KG1 (cell line): ENCODE data around the gene ITGAE.
"Not testable (repeated sequence)": the region's sequence is repeated elsewhere in the genome, so short reads cannot be mapped to it uniquely, and the experiment has no call there.

Experiments
- DNase-seq: peaks from one replicate; lab custom pipeline; 2025; lab: John Stamatoyannopoulos, UW

ITGAE gene

DNA sequence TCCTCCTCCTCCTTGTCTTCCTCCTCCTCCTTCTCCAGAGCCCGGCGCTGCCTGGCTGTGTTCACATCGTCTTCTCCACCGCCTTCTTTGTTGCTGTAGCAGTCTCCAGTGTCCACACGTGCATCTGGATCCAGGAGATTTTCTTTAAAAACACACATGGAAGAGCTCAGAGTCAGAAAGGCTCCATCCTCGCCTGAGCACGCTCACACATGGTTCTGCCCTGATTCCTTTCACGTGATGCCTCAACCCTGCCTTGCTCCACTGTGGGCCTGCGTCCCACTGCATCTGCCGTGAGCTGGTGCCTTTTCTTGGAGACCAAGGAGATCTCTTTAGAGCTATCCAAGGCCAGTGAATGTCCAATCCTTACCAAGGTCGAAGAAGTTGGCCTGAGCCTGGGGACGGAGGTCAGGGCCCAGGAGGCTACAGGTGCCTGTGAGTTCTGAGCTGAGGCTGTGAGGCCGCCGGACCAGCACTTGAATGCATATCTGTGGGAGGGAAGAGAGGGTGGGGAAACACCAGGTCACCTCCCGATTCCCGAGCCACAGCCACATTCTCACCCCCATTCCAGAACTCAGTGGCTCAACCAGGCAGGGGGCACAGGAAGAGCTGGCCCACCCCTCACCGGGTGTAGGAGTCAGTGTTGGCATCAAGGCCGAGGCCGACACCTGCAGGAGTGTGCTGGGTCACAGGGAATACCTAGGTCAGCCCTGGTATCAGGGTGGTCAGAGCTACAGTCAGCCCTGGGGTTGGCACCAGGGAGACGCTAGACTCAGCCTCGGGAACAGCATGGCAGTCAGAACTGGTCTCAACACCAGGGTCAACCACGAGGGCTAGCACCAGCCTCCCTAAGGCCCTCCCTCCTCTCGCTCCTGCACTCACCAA, 39.7 kb downstream of the ITGAE start:
- no peak for DNase-seq

DNA sequence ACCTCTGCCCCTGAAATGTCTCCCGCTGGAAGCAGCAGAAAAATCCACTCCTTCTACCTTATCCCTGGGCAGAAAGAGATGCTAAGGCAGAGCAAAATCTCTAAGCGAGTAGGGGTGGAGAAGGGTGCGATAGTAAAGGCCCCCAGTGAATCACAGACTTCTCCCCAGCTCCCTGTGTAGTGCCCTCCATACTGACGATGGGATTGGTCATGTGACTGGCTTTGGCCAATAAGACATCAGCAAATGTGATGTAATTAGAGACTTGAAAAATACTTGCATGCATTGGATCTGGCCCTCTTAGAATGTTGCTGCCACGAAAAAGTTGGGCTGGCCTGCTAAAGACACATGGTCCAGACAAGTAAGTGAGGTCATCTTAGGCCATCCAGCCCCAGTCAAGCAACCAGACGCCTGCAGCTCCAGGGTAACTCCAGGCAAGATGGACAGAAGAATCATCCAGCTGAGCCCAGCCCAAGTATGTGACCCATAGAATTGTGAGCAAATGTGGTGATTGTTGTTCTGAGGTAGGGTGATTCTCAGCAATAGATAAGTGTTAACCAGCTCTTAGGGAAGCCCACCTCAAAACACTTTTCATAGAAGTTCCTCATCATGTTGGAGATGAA, 41.3 kb downstream of the ITGAE start:
- no peak for DNase-seq

DNA sequence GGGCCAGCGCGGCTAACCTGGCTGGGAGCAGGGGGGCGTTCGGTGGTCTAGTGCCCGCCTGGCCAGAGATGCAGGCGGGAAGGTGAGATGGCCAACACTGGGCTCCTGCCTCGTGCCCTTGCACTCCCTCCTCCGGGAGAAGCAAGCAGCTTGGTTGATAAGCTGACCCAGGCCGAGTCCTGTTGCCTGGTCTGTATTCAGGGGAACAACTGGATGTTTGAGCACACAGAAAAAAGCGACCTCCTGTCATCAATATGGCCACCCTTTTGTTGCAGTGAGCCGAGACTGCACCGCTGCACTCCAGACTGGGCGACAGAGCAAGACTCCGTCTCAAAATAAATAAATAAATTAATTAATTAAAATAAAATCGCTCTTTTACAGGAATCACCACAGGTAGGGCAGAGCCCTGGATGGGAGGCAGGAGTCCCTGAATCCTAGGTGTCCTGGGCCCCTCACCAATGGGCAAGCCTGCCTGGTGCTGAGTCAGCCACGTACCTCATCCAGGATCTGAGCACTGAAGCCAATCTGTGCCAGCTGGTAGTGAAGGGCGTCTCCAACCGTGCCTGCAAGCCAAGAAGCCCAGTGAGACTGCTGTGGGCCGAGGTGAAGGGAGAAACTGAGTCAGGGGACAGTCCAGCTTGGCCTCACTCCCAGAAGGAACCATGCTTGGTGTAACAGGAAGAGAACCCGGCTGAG, 45.5 kb downstream of the ITGAE start:
- DNase-seq: no peak

DNA sequence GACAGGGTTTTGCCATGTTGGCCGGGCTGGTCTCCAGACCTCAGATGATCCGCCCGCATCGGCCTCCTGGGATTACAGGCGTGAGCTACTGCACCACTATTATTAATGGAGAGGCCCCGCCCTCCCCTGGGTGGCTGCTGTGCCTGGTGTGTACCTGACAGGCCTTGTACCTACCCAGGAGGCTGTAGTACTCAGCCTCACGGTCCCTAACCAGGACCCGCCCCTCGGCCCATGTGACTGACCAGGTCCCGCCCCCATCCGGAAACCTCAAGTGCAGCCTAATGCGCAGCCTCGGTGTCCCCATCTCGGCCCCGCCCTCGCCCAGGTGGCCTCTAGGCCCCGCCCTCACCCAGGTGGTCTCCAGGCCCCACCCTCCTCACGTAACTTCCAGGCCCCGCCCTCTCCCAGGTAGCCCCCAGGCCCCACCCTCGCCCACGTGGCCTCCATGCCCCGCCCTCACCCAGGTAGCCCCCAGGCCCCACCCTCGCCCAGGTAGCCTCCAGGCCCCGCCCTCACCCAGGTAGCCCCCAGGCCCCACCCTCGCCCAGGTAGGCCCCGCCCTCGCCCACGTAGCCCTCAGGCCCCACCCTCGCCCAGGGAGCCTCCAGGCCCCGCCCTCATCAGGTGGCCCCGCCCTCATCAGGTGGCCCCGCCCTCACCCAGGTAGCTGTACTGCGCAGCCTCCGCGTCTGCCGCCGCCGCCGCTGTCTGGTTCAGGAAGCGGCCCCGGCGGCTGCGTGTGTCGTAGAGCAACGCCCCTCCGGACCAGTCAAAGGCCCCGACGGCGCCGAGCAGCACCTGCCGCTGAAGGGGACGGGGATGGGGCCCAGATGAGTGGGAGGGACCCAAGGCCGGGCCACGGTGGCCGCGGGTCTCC, 46.3 kb downstream of the ITGAE start:
- DNase-seq: no peak

DNA sequence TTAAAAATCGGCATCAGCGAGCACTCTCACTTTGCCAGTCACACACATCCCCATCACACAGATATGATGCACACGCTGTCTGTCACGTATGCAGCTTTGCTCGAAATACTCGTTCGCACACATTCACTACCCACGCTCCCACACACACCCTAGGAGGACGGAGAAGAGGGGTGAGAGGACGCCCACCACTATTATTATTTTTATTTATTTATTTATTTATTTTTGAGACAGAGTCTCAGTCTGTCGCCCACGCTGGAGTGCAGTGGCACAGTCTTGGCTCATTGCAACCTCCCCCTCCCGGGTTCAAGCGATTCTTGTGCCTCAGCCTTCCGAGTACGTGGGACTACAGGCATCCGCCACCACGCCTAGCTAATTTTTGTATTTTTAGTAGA, 46.9 kb downstream of the ITGAE start:
- DNase-seq: no peak

- no peak for DNase-seq
Observed at GRCh38 chr17:3753624-3754023, 47.4 kb downstream of the ITGAE start.

DNA sequence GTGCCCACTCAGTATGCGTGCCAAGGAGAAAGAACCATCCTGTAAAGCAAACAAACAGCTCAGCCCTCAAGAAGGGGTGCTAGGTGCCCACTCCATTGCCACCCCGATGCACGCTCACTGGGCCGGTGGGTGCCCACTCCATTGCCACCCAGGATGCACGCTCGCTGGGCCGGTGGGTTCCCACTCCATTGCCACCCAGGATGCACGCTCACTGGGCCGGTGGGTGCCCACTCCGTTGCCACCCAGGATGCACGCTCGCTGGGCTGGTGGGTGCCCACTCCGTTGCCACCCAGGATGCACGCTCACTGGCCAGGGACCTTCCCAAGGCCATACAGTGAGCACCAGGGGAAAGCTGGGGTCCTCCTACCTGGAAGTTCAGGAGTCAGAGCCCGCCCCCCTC, 49.2 kb downstream of the ITGAE start:
- DNase-seq: no peak

DNA sequence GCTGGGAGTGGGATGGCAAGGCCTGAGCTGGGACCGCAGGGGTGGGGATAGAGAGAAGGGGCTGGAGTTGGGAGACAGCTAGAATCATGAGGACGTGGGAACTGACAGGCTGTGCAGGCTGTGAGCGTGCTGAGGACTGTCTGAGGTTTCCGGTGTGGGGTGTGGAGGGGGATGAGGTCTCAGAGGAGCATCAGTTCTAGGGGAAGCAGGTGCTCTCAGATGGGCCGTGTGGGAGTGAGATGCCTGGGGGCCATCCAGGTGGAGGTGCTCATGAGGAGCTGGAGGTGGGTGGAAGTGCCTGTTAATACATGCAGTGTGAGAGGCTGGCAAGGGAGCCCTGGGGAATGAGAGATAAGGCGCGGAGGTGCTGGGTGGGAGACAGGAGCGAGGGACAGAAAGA, 50.1 kb downstream of the ITGAE start:
- no peak for DNase-seq

DNA sequence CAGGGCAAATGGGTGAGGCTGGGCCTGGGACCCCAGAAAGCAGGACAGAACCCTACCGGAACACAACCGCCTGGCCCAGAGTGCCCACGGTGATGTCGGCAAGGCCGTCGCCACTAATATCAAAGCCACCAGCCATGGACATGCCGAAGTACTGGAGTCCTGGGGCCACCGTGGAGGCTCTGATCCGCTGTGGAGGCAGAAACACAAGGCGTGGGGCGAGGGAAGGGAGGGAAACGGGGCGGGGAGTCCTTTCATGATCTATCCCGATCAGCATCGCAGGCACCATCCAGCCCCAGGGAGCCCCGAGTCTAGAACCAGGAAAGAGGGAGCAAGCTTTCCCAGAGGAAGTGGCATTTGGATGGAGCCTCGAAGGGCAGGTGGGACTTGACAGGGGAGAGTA, 50.7 kb downstream of the ITGAE start:
- no peak for DNase-seq

DNA sequence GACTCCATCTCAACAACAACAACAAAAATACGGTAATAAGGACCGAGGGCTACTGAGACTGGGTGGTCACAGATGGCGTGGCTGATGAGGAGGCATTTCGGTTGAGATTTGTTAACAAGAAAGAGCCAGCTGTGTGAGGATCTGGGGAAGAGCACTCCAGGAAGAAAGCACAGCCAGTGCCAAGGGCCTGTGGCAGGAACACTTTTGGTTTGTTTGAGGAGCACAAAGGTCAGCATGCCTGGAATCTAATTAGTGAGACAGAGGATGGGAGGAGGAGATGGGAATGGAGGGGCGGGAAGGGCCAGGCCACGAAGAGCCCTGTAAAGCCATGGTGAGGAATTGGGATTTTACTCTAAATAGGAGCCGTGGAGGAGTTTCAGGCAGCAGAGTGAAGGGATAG, 52.4 kb downstream of the ITGAE start:
- no peak for DNase-seq

DNA sequence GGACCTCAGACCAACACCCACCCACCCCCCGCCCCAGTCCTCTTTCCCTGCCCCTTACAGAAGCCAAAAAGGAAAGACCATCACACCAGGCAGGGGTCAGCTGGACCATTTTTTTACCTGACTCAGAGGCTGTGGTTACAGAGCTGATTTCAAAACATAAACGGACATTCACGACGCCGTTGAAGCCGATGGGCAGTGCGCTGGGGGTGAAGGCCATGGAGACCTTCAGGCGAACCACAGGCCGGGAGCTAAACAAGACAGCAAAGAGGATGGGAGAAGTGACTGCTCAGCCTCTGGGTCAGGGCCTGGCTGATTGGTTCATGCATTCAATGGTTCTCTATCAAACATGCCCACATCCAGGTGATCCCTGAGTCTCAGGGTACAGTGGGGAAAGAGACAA, 53.2 kb downstream of the ITGAE start:
- no peak for DNase-seq

DNA sequence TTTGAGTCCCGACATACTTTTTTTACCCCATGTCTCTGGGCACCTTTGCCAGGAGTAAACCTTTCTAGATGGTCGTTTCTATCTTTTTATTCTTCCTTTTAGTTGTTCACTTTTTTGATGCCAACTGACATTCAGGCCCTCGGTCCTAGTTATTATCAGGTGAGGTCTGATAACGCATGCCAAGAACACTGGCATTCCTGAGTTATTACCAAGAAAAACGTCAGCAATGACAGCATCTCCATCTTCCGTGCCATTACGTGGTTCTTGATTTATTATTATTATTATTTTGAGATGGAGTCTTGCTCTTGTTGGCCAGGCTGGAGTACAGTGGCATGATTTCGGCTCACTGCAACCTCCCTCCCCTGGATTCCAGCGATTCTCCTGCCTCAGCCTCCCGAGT, 55.9 kb downstream of the ITGAE start:
- DNase-seq: no peak

- DNase-seq: no peak
Observed at GRCh38 chr17:3744014-3744413, 57.0 kb downstream of the ITGAE start.

DNA sequence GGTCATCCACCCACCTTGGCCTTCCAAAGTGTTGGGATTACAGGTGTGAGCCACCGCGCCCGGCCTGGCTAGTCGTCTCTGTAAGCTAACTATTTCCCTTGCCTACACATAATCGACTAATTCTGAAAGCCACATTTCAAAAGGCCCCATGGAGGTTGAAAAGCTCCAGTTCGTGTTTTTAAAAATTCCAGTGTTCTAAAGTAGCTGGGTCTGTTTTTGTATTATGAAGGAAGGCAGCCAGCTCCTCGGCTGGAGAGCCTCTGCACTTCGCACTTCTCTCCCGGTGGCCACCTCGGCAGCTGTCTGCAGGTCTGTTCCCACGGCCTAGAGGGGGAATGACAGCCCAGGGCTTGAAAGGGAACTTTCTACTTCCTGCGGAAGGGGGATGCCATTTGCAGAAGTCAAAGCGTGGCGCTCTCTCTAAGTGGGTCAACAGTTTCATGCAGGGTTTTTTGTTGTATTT, 60.3 kb downstream of the ITGAE start:
- DNase-seq: no peak

DNA sequence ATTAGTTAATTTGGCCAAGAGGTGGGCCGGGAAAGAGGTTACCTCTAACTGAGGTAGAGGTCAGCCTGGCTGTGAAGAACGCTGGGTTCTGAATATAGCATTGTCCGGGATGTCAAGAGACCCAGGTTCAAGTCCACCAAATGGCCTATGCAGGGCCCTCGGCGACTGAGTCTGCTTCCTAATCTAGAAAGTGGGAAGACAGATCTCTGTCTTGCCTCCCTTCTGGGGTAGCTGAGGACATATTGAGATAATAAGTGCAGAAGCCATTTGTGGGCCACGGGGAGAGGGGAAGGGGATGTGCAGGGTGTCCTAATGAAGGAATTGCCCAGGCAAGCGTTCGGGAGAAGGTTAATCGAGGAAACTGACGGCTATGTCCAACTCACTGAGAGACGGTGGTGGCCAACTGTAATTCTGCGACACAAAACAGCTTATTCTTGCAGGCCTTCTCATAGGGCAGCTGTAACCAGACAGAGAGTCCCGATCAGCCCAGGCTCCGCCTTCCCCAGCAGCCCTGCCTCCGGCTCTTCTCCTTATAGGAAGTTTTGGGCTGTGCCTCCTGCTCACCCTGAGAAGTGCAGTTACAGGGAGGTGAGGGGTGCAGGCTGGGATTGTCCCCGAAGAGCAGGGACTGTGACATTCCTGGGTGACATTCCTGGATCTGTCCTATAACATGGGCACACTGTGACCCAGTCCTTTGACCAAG, 61.4 kb downstream of the ITGAE start:
- DNase-seq: no peak

DNA sequence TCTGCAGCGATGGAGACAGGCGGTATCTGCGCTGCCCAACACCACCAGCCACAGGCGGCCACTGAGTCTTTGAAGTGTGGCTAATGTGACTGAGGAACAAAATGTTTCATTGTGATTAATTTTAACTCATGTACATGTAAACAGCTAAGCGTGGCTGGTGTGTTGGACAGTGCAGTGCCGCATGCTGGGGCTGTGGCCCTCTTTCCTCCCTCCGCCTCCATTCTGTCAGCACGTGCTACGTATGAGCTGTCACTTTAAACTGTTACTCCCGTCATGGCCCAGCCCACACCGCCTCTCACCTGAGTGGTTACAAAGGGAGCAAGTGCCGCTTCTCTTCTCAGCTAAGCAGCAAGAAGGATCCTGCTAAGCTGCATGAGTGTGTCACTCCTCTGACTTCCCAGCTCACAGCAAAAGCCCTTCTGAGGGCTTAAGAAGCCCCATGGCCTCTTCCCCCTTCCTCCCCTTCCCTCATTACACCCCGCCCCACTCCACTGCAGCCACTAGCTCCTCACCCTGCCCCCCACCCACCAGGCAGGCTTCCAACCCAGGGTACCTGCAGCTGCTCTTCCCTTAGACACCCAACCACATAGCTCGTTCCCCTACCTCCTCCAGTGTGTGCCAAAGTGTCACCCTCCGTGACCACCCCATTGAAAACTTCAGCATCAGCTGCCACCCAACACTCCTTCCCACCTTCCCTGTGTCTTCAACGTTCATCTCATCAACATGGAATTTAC, 62.3 kb downstream of the ITGAE start:
- no peak for DNase-seq

DNA sequence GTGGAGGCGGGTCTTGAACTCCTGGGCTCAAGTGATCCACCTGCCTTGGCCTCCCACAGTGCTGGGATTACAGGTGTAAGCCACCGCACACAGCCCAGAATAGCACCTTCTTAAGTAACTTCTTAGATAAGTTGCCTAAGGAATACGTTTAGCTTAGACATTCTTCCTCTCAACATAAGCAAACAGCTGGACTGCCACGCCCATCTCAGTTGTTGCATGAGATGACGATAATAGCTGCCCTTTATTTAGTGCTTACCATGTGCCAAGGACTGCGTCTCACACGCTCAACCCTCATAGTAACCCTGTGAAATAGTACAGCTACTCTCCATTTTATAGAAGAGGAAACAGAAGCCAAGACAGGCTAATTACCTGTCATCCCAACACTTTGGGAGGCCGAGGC, 65.5 kb downstream of the ITGAE start:
- DNase-seq: no peak

- not testable (repeated sequence) for DNase-seq
Observed at GRCh38 chr17:3734911-3735276, 66.1 kb downstream of the ITGAE start.

DNA sequence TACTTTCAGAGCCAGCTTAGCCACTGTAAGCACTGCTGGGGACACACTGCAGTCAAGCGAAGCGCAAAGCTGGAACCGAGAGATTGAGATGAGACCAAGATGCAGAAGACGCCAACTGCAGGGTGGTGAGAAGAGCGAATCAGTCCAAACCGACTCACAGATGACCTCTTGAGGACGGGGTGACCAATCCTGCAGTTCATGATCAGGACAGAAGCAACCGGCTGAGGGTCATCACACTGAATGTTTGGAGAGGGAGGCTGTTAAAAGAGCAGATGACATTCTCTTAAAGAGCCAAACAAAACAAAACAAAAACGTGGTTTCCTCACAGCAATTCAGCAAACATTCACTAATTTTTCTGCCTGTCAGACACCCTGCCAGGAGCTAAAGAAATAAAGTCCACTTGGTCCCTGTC, 68.8 kb downstream of the ITGAE start:
- no peak for DNase-seq

- no peak for DNase-seq
Observed at GRCh38 chr17:3730881-3731429, 70.0 kb downstream of the ITGAE start.
